HCT116 (cell line): ENCODE results near the gene TASP1. TPM values are rescaled to one million over a fixed set of nuclear protein-coding genes. Genes with fewer than 3 reads are reported as not detected.

ENCODE experiments used
- ATAC-seq: fragments of 200-7000 bp; cut with Tn5 transposase; 2 replicates; pipeline ENCODE4 v1.9.1; 2020; ENCODE audit warnings: mild to moderate bottlenecking, moderate library complexity
- BruUV-seq: library from RNA; stranded (reverse); fragments of 400-500 nt; replicated peaks from 2 replicates; lab custom pipeline; 2021; lab: Mats Ljungman, UMichigan
- CTCF ChIA-PET: fragments of 300-600 bp; sonication (Branson Sonifier 250); formaldehyde crosslinking; loops from one replicate; lab custom pipeline; 2021; ENCODE audit warnings: antibody characterized with exemption; lab: Charles Lee
- POLR2A ChIA-PET: fragments of 300-600, 350-600 bp; sonication (Branson Sonifier 250); formaldehyde crosslinking; loops from one replicate; lab custom pipeline; 2021; ENCODE audit warnings: antibody characterized with exemption; lab: Charles Lee
- RAD21 ChIA-PET, 2 experiments: fragments of 300-600 bp; sonication (Branson Sonifier 250); formaldehyde crosslinking; loops; one replicate each; lab custom pipeline; 2023; ENCODE audit warnings: low total read pairs in 2 of 2; ENCODE audit not compliant: uncharacterized antibody in 2 of 2, unreplicated experiment in 2 of 2, low non-redundant PET in 1 of 2; lab: Charles Lee
- DNase-seq: peaks from one replicate; pipeline ENCODE4 v3.0.0-alpha.2; 2010; ENCODE audit warnings: low read depth, low spot score
- H2AFZ ChIP-seq: fragments of 200-600 bp; shearing (Covaris generic), sonication (generic); 2 replicates; pipeline ENCODE4 v1.6.1; 2017; ENCODE audit warnings: low read depth, mixed run types, mixed read lengths, antibody characterized with exemption, low read length; ENCODE audit not compliant: poor library complexity, severe bottlenecking
- H3K27ac ChIP-seq: 2 replicates; pipeline ENCODE4 v1.5.1; 2012; ENCODE audit warnings: low read depth, low read length
- H3K27me3 ChIP-seq: fragments of 200-600 bp; sonication (generic); 2 replicates; pipeline ENCODE4 v1.6.1; 2016; ENCODE audit warnings: mixed run types, low read length, mixed read lengths; ENCODE audit not compliant: insufficient read depth
- H3K36me3 ChIP-seq, 2 experiments: fragments of 200-500 bp in 1 of 2; fragments of 200-600 bp in 1 of 2; sonication (Bioruptor generic) in 1 of 2; sonication (generic) in 1 of 2; 2 replicates each; pipeline versions ENCODE4 v1.5.1 to v1.6.1; 2014 to 2016; ENCODE audit warnings: low read length in 2 of 2, inconsistent platforms in 1 of 2, mixed read lengths in 1 of 2, mixed run types in 1 of 2; ENCODE audit not compliant: insufficient read depth in 2 of 2, control insufficient read depth in 1 of 2
- H3K4me1 ChIP-seq, 2 experiments: fragments of 200-600 bp in 1 of 2; sonication (generic) in 1 of 2; 2 replicates each; pipeline versions ENCODE4 v1.5.1 to v1.6.1; 2012 to 2017; ENCODE audit warnings: low read length in 2 of 2, inconsistent platforms in 1 of 2, mild to moderate bottlenecking in 1 of 2, mixed read lengths in 1 of 2, mixed run types in 1 of 2, moderate library complexity in 1 of 2; ENCODE audit not compliant: insufficient read depth in 2 of 2, control insufficient read depth in 1 of 2
- H3K4me2 ChIP-seq: fragments of 200-600 bp; sonication (generic); 2 replicates; pipeline ENCODE4 v1.6.1; 2017; ENCODE audit warnings: mixed run types, low read length, mixed read lengths
- H3K4me3 ChIP-seq, 2 experiments: fragments of 200-600 bp in 1 of 2; sonication (generic) in 1 of 2; replicated peaks in 1 of 2; 2 replicates each; pipeline ENCODE4 v1.5.1; 2011 to 2016; ENCODE audit warnings: low read length in 2 of 2, control low read depth in 1 of 2, low read depth in 1 of 2, mild to moderate bottlenecking in 1 of 2, mixed read lengths in 1 of 2, mixed run types in 1 of 2
- H3K79me2 ChIP-seq: fragments of 200-600 bp; sonication (generic); 2 replicates; pipeline ENCODE4 v1.6.1; 2017; ENCODE audit warnings: mild to moderate bottlenecking, mixed run types, low read length, moderate library complexity, mixed read lengths; ENCODE audit not compliant: insufficient read depth
- H3K9ac ChIP-seq: fragments of 200-600 bp; sonication (generic); 2 replicates; pipeline ENCODE4 v1.6.1; 2016; ENCODE audit warnings: low read length, mixed read lengths
- H3K9me2 ChIP-seq: fragments of 200-600 bp; sonication (generic), shearing (Covaris generic); 2 replicates; pipeline ENCODE4 v1.6.1; 2017; ENCODE audit warnings: mixed run types, mild to moderate bottlenecking, moderate library complexity; ENCODE audit not compliant: insufficient read depth
- H3K9me3 ChIP-seq, 2 experiments: fragments of 200-500 bp in 1 of 2; fragments of 200-600 bp in 1 of 2; sonication (Bioruptor generic) in 1 of 2; sonication (generic) in 1 of 2; 2 replicates each; pipeline ENCODE4 v1.6.1; 2014 to 2017; ENCODE audit warnings: low read length in 2 of 2, mixed read lengths in 2 of 2, inconsistent platforms in 1 of 2, low read depth in 1 of 2, mild to moderate bottlenecking in 1 of 2, mixed run types in 1 of 2, moderate library complexity in 1 of 2; ENCODE audit not compliant: control insufficient read depth in 1 of 2, insufficient read depth in 1 of 2
- H4K20me1 ChIP-seq: fragments of 200-600 bp; sonication (generic), shearing (Covaris generic); 2 replicates; pipeline ENCODE4 v1.6.1; 2017; ENCODE audit warnings: mixed run types, mild to moderate bottlenecking, moderate library complexity; ENCODE audit not compliant: insufficient read depth
- FOSL1 ChIP-seq: IDR thresholded peaks from 2 replicates; pipeline ENCODE4 v1.6.1; 2012; ENCODE audit warnings: low read depth
- SRF ChIP-seq: IDR thresholded peaks from 2 replicates; pipeline ENCODE4 v1.6.1; 2012; ENCODE audit warnings: low read depth
- TCF7L2 ChIP-seq: IDR thresholded peaks from 2 replicates; pipeline ENCODE4 v1.7.0; 2011; ENCODE audit warnings: borderline replicate concordance, inconsistent platforms; ENCODE audit not compliant: insufficient read depth, insufficient read length; ENCODE audit errors: extremely low read depth
- ZFX ChIP-seq: fragments of 450-650 bp; IDR thresholded peaks from 2 replicates; pipeline ENCODE4 v1.6.1; 2017
- intact Hi-C: fragments of 100-400 bp; cut with micrococcal nuclease; formaldehyde crosslinking; loops from 2 replicates; pipeline ENCODE4 v1.10.0; 2022
- total RNA-seq: library from RNA; stranded (reverse); gene quantifications from one replicate; pipeline ENCODE4 v1.2.1, GENCODE V29; 2021; ENCODE audit not compliant: unreplicated experiment
- TF ChIP-seq, protein P1 (sequence below): IDR thresholded peaks from 2 replicates; pipeline ENCODE4 v1.6.1; 2012; ENCODE audit warnings: low read depth

Gene TASP1
- total RNA-seq, 1 experiment from 2014 or later, result 19.1 TPM

DNA sequence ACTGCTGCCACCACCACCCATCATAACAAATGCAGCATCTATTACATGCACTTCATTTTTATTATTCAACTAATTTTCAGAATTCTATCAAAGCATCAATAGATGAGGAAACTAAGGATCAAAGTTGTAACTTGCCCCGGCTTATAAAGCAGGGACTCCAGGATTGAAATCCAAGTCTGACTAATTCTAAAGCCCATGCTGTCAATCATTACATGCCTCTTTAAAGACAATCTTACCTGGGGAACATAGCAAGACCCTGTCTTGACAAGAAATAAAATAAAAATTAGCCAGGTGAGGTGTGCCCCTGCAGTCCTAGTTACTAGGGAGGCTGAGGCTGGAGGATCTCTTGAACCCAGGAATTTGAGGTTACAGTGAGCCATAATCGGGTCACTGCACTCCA lies 235.3 kb downstream of the TASP1 start (continued):
- TF ChIP-seq TCF7L2, result no peak
- TF ChIP-seq SRF, result no peak

DNA sequence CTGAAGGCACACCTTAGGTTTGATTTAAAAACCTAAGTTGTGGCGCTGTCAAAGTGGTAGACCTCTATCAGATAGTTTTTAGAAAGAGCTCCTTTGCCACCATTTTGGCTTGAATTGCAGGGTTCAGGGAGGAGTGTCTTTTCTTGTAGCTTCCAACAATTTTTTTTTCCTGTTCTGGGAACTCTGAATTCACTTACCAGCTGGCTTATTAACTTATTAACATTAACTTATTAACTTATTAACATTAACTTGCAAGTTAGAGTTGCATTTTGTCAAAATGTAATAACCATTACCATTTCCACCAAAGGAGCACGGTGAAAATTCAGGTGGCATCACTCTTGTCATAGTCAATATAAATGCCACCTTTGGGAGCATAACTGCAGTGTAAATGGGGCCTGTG lies 235.7 kb downstream of the TASP1 start:
- ChIA-PET POLR2A (no interaction called here), CTCF (no interaction called here), RAD21 (no interaction called here)
- Histone ChIP-seq H3K4me3 (no peak overlapping the region), H3K27me3 (no peaks in the 10 kb centered on the region), H3K9me3 (no peaks in the 10 kb centered on the region), H2AFZ (no peak overlapping the region), H3K36me3 (no peaks in the 10 kb centered on the region), H3K9me2 (no peaks in the 10 kb centered on the region), H3K9ac (no peak overlapping the region), H3K79me2 (no peaks in the 10 kb centered on the region), H3K4me1 (no peaks in the 10 kb centered on the region), H3K4me2 (no peak overlapping the region), H3K27ac (no peak overlapping the region), H4K20me1 (no peaks in the 10 kb centered on the region)
- no peak for TF ChIP-seq FOSL1
- TF ChIP-seq, protein P1, sequence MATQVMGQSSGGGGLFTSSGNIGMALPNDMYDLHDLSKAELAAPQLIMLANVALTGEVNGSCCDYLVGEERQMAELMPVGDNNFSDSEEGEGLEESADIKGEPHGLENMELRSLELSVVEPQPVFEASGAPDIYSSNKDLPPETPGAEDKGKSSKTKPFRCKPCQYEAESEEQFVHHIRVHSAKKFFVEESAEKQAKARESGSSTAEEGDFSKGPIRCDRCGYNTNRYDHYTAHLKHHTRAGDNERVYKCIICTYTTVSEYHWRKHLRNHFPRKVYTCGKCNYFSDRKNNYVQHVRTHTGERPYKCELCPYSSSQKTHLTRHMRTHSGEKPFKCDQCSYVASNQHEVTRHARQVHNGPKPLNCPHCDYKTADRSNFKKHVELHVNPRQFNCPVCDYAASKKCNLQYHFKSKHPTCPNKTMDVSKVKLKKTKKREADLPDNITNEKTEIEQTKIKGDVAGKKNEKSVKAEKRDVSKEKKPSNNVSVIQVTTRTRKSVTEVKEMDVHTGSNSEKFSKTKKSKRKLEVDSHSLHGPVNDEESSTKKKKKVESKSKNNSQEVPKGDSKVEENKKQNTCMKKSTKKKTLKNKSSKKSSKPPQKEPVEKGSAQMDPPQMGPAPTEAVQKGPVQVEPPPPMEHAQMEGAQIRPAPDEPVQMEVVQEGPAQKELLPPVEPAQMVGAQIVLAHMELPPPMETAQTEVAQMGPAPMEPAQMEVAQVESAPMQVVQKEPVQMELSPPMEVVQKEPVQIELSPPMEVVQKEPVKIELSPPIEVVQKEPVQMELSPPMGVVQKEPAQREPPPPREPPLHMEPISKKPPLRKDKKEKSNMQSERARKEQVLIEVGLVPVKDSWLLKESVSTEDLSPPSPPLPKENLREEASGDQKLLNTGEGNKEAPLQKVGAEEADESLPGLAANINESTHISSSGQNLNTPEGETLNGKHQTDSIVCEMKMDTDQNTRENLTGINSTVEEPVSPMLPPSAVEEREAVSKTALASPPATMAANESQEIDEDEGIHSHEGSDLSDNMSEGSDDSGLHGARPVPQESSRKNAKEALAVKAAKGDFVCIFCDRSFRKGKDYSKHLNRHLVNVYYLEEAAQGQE, result no peak
- no peak for TF ChIP-seq ZFX
- no peak for DNase-seq
- BruUV-seq, result no TSS peak
- ATAC-seq, result no peak
- intact Hi-C loops, result no loop called here
